Eye (tissue), 1 donor: Measurements from ENCODE around the gene ADCY1.
A peak's percentile ranks its signal among the peaks of the same experiment; 100 is the strongest.

ENCODE experiments used
- DNase-seq: peaks from one replicate; pipeline ENCODE4 v3.0.0-alpha.2; 2015

The ADCY1 gene

DNA sequence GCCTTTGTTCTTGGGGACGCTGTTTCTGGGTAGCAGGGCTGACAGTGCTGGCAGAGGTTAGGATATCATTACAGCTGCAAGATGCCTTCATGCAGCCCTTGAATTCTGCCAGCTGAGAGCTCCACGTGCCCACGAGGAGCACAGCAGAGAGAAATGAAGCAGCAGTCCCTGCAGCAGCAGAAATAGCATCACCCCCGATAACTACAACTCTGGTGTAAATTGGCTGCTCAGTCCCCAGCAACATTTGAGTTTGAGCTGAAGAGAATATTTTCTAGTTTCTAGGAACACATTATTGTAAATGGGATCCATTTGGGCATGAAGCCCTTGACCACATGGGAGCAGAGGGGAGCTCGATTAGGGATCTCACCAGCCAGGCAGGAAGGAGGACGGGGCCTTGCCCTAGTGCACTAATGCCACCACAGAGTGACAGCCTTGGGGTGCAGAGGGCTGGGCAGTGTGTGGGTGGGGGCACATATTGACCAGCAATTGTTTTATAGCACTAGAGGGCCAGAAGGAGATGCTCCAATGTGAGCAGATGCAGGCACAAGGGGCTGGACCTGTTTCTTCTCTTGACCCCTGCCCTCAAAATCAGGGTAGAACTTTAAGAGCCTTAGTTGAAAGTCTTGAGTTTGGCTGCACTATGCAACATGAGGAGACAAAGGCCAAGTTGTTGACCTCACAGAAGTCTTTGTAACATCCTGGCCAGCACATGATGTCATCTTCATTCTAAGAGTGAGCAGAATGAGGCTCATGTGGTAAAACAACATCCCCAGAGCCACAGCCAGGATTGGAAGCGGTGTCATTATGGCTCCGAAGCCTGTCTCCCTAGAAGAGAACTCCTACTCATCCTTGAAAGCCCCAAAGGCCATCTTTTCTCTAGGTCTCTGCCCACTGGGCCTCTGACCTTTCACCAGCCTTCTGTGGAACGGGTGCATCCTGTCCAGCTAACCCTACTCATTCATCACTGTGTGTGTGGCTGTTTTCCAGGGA lies 52.6 kb downstream of the ADCY1 start:
- DNase-seq = no peak

DNA sequence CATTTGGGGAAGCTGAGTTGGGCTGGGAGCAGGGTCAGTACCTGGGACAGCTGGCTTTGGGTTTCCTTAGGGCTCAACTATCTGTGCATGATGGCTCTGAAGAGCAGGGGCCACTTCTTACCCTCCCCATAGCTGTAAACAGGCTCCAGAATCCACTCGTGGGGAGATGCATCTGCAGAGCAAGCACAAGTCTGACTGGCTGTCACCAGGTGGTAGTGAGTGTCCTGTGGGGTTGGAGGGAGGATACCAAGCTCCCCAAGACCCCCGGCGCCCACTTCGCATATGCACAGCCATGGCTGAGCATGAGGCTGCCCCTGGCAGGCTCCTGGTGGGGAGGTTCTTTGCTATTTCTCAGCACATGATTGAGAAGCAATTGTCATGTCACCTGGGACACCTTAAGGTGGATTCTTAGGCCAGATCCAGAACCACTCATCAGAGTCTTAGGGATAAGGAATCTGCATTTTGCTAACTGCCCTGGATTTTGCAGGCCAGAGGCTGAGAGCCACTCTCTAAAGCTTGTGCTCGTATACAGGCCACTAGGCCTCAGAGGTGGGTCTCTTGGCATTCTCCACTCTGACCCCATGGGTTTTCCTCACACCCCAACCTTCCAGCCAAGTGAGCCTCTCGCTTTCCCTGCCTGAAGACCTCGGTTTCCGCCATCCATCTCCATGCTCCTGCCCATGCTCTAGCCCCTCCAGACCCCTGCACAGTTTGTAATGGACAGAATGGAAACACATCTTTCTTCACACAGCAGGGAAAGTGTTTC lies 53.7 kb downstream of the ADCY1 start:
- no peak for DNase-seq

GRCh38 chr7:45631569-45631968 lies 57.4 kb downstream of the ADCY1 start:
- no peak for DNase-seq

DNA sequence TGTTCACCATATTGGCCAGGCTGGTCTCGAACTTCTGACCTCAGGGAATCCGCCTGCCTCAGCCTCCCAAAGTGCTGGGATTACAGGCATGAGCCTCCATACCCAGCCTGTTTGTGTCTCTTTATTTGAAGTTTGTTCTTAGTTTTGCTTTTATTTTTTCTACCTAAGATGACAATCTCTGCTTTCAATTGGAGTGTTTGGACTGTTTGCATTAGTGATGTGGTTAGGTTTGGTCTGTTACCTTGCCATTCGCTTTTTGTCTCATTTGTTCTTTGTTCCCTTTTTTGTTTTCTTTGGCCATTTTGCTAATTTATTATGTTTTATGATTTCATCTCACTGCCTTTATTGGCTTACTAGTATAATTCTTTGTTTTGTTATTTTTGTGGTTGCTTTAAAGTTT lies 62.6 kb downstream of the ADCY1 start:
- DNase-seq = no peak

DNA sequence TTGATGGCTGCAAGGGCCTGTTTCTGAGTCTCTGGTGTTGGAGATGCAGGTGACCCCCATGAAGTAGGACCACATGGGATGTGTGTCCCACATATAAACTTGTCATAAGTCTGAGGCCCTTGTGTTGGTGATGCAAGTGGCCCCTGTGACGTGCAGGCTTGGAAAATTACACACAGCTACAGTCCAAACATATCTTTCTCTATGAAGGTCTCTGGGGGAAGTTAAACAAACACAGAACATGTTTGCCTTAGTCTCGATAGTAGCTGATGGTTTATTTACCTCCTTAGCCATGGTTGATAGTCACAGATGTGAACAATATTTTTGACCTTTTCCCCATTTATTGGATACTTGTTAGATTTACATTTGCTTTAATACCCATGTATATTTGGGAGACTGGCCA lies 64.7 kb downstream of the ADCY1 start:
- DNase-seq = no peak

DNA sequence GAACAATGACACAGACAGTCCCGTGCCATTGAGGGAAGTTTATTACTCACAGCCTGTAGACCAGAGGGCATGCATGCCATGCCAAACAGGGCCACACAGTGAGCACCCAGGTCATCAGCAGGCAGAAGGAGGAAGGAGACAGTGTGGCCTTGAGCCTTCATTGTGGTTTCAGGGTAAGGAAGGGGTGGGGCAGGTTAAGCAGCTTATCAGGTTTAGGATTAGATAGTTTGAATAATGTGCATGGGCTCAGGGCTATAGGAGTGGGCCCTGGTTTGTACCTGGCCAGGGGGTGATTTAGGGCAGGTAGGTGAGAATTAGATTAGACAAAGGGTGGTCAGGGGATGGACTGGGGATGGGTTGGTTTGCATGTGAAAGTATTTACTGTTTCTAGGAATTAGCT lies 67.9 kb downstream of the ADCY1 start:
- DNase-seq = no peak

DNA sequence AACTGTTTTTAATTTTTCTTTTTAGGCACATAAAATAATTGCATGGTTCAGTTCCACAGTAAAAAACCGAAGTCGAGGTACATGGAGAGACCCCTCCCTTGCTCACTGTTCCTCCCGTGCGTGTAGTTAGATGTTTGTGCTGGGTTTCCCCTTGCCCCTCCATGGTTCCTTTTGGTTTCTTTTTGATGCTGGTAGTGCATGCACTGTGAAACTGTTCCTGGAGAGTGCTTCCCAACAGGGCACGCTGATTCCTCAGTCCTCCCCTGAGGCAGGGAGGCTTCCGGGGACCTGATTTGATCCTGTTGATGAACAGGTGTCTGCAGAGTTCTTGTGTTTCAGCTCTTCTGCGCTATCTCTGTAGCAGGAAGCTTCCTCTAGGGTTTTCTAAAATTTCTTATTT lies 69.5 kb downstream of the ADCY1 start:
- DNase-seq = no peak

DNA sequence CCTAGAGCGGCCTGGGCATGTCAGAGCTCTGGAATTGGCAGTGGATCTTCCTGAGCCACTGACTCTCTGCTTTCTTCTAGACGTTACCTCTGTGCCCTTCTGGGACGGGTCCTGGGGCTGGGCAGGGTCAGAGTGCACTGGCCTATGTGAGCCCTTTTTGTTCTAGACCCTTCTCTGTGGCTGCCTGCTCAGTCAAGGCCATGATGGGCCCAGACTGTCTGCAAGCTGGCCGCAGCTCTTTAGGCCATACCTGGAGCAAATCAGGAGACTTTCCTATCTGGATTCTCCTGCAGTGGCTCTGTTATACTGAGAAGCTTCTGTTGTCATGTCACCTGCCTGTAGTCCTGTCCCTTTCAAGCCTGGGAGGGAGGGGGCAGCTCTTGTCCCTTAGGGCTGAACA lies 70.1 kb downstream of the ADCY1 start:
- DNase-seq = no peak

GRCh38 chr7:45645141-45645969 lies 71.2 kb downstream of the ADCY1 start:
- DNase-seq = no peak

DNA sequence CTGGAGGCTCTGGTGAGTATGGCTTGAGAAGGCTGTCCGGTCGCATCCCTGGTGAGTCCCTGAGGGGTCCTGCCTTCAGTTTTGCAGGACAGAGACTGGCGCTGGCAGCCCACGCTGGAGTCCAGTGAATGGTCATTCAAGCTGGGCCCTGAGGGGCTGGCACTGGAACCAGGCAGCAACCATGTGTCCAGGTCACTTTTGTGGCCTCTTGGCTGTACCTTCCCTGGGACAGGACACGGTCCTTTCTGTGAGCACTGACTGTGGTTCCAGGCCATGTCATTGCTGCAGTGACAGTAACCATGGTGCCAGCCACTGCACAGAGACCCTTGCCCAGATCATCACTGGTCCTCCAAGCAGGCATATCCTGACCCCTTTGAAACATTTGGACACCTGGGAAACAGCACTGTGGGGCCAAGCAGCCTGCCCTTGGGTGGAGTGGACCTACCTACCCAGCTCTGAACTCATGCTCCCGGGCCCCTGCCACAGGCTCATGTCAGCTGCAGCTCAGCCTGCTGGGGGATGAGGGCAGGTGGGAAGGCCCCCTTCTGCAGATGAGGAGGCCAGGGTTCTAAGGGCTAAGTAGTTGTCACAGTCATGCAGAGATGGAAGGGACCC lies 72.1 kb downstream of the ADCY1 start:
- DNase-seq = no peak

DNA sequence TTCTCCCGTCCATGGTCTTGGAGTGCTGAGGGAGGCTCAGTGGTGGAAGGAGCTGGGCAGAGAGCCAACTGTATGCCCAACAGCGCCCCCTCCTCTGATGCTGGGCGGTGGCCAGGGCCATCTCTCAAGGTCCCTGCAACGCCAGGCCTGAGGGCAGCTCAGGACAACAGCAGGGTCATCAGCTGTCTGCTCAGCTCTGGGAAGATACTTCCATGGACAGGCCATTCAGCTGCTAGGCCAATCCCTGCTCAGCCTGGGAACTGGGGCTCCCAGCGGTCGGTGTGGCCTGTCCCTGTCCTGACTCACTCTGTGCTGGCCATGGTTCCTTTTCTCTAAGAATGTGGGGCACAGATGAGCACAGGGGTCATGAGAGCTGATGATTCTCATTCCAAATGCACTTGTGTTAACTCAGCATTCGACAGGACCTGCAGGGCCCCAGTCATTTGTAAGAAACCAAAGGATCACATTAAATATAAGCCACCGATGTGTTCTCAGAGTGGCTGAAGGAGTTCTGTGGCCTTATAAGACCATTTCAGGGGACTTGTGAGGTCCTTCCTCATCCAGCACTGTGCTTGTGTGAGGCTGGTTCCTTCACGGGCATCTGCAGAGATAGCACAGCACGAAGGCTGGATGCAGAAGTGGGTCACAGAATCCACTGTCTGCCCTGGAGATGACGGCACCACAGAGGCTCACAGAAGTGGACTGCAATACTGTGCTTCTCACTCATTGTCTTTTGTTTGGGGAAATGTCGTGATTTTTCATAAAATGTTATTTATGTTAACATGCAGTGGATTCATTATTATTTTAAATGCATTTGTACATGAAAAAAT lies 73.0 kb downstream of the ADCY1 start:
- DNase-seq = peak; percentile 61

GRCh38 chr7:45647967-45648670 lies 74.0 kb downstream of the ADCY1 start:
- DNase-seq = peak; percentile 57

DNA sequence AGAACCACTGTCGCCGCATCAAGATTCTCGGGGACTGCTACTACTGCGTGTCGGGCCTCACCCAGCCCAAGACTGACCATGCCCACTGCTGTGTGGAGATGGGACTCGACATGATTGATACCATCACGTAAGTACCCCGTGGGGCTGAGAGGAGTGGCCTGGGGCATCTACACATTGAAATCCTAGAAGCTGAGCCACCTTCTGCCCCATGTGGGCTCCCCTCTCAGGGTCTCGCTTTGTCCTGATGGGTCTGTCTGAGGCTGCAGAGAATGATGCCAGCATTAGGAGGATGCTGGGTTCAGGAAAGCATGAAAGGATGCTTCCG lies 74.5 kb downstream of the ADCY1 start:
- no peak for DNase-seq

DNA sequence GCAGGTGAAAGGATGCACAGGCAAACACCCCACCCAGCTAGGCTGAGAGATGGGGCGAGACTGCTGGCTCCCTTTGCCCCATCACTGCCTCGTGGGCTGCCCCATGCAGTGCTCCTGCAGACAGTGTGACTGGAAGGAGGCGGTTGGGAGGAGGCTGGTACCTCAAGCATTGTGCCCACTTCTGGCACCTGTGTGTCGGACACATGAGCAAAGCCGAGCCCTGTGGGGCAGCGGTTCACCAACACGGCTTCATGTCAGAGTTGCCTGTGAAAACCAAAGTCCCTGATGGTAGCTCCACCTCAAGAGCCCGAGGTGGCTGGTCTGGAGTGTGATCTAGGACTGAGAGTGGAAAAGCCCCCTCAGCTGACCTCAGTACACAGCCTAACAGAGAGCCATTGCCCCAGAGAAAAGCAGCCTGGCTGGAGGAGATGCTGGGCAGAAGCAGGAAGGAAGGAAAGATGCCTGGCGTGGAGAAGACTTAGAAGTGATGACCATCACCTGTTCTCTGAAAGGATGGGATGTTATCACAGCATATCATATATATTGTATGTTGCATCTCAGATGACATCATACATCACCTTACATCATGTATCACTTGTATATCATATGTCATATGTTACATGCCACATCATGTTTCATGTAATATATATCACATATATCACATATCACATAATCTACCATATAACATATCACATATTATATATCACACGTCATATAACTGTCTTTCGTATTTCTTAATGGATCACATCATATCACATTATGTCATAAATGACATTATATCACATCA lies 75.6 kb downstream of the ADCY1 start:
- DNase-seq = no peak

GRCh38 chr7:45650404-45651394 lies 76.5 kb downstream of the ADCY1 start:
- no peak for DNase-seq

GRCh38 chr7:45651540-45651939 lies 77.4 kb downstream of the ADCY1 start:
- DNase-seq = no peak

DNA sequence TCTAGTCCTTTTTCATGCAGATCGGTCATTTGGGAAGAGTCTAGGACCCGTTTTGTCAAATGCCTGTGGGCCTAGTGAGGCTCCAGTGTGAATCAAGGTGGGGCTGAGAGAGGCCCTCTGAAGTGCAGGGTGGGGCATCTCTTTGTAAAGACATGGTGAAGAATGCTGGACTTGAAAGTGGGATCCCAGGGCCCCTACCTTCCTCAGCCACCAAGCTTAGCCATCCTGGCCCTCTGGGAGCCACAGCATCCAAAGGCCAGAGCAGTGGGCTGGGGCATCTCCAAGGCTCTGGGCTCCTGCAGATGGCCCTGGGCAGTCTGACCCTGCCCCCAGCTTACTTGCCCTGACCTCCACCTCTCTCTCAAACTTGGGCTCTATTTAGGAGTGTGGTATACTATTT lies 78.5 kb downstream of the ADCY1 start:
- no peak for DNase-seq

DNA sequence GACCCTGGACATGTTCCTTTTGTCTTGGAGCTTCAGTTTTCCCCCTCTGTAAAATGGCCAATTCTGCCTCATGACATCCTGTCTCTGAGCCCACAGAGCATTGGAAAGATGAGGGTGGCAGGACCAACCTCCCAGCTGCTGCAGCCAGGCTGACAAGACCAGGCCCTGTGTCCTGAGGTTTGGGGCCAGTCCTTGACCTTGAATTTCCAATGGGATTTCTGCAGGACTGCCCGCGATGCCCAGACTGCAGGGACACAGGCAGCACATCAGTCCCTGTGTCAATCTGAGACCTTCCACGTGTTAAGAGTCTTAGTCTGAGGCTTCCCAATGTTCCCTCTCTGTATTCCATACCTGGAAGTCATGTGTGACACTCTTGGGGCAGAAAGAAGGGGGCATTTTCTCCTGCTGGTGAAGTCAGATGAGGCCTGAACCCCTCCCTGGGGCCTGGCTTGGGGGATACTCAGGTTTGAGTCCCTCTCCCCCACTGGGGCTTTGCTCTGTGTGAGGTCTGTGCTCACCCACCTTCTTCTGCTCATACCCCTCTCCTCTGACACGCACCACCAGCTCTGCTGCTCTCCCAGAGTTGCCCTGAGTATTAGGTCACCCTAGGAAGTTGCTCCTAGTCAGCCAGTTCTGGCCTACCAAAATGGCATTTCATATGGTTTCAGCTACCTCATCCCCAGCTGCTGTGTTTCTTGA lies 79.2 kb downstream of the ADCY1 start:
- no peak for DNase-seq
